Stimulated activated CD8-positive, alpha-beta memory T cell treated with anti-CD3 and anti-CD28 coated beads, Interleukin-15, amount 100 ng/mL, for 48 hours (primary cell): ENCODE data around the gene CXCL17.

ENCODE experiments used
- DNase-seq, 2 donors: peaks; one replicate each; pipeline ENCODE4 v3.0.0-alpha.2; 2020; ENCODE audit warnings: low read depth in 2 of 2

The CXCL17 gene

GRCh38 chr19:42424712-42425131 lies 18.0 kb downstream of the CXCL17 start:
- DNase-seq = no peak

- DNase-seq = no peak
Observed at GRCh38 chr19:42424345-42424707, 18.4 kb downstream of the CXCL17 start.

DNA sequence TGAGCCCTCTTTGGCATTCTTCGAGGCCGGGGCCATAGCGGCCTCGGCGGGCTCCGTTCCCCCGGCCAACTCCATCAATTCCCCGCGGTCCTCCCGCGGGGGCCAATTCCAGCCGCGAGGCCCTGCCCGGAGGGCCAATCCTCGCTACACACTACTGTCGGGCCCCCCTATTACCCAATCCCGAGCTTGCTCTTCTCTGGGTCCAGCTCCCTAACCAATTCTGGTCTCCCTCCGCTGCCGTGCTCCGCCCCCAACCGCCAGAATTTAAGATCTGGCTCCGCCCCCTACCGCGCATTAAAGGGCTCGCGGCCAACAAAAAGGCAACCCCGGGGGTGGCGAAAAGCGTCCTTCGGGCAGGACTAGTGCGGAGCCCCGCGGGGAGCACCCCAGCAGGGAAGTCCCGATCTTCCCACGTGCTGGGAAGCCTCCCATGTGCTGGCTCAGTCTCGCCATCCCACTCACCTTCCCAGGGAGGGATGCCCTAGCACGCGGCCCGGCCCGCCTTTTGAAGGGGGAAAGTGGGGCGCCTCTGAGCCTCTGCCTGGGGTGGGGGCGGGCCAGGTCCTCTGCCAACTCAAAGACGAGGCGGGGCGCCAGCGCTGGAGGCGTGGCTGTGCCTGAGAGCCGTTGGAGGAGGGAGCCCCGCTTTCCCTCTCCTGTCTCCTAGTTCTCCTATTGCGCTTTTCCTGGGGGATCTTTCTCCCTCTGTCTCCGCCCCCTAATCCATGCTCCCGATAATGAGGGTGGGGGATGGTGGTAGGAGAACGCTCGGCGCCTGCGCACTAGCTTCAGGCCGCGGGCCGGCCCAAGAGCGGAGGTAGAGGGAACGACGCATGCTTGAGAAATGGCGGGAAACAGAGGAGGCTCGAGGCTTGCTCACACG lies 19.0 kb downstream of the CXCL17 start:
- peak; percentile 81 to 89 for DNase-seq

GRCh38 chr19:42422901-42423461 lies 19.8 kb downstream of the CXCL17 start:
- DNase-seq = peak; percentile 23 to 28

DNA sequence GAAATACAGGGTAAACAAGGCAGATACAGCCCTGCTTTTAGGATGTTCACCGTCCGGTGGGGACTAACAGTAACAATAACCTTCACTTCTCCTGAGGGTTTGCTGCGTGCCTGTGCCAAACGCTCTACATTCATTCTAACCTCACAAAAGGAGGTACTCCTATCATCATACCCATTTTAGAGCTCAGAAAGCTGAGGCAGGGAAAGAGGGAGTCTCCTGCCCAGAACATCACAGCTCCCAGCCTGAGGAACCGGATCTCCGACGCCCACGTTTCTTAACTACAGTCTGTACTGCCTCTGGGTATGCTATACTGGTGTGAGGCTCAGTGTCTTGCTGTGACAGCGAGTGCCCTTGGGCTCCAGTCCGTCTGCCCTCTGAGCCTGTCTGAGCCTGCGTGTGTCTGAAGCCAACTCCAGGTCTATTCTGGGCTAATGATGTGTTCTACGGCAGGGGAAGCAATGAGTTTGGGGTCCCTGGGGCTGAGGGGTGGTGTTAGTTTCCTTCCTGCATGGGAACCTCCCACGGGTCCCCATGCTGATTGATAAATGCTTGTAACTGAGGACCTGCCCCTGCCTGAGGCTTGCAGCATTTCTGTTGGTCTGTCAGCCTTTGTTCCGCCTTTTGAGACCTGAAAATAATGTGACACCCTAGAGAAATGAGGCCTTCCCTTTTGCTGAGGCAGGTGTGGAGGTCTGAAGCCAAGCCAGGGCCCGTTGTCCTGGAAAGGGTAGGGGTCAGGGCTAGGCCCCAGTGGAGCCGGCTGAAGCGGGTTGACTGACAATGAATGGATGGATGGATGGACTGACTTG lies 20.4 kb downstream of the CXCL17 start:
- no peak for DNase-seq

GRCh38 chr19:42421591-42422031 lies 21.1 kb downstream of the CXCL17 start:
- DNase-seq = no peak

- no peak for DNase-seq
Observed at GRCh38 chr19:42421101-42421500, 21.6 kb downstream of the CXCL17 start.

DNA sequence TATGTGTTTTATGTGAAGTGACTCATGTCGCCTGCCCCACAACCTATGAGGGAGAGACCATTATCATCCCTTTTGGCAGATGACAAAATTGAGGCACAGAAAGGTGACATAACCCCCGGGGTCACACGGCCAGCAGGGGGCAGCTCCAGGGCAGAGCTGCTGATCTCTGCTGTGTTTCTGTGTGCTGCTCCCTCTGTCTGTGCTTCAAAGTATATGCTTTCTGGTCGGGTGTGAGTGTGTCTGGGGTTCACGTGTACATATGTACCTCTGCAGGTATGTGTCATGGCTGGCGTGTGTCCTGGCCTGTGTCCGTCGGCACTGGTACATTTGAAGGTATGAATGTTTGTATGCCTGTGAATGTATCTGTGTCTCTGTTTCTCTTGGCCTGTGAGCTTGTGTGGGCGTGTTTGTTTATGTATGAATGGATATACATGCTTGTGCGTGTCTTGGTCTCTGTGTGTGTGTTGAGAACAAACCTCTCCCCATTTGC lies 22.6 kb downstream of the CXCL17 start:
- peak; percentile 70 to 72 for DNase-seq

GRCh38 chr19:42419309-42419708 lies 23.4 kb downstream of the CXCL17 start:
- no peak for DNase-seq

- no peak for DNase-seq
Observed at GRCh38 chr19:42412661-42413076, 30.1 kb downstream of the CXCL17 start.

- no peak for DNase-seq
Observed at GRCh38 chr19:42412227-42412626, 30.5 kb downstream of the CXCL17 start.

DNA sequence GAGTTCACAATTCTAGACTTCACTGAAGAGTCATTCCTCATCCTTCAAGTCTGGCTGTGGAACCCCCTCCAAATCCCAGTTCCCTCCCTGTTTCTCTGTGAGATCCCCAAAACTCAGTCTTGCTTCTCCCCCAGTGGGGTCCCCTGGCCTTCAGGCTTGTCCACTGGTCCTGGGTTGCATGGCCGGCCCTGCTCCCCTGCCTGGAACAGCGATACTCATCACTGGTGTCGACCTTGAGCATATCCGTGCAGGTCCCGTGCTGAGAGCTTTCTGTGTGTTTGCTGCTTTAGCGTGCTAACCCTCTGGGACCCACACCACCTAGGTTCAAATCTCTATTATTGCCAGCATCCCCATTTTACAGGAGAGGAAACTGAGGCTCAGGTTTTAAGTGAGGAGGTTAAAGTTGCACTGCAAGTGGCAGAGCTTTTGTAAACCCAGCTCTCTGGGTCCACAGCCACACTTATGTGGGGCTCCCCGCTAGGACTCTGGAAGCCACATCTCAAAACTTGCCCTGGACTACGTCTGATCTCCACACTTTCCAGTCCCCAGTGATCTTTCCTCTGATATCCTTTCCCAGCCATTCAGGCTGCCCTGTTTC lies 31.1 kb downstream of the CXCL17 start:
- no peak for DNase-seq

- no peak for DNase-seq
Observed at GRCh38 chr19:42410371-42410770, 32.4 kb downstream of the CXCL17 start.

- no peak for DNase-seq
Observed at GRCh38 chr19:42409477-42409876, 33.3 kb downstream of the CXCL17 start.

DNA sequence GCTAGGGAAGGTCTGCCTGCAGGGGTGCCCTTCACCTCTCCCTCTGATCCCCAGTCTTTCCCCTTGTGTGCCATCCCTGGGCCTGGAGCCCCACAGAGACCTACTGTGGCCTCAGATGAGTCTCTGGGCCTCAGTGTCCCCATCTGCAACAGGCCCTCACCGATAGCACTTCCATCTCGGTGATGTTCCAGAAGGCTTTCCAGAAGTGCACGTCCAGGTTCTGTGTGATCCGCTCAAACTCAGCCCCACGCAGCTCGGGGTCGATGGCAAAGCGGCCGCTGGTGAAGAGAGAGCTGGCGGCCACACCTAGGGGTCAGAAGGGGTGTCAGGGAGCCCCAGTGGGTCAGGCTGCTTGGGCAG lies 35.0 kb downstream of the CXCL17 start:
- DNase-seq = no peak

DNA sequence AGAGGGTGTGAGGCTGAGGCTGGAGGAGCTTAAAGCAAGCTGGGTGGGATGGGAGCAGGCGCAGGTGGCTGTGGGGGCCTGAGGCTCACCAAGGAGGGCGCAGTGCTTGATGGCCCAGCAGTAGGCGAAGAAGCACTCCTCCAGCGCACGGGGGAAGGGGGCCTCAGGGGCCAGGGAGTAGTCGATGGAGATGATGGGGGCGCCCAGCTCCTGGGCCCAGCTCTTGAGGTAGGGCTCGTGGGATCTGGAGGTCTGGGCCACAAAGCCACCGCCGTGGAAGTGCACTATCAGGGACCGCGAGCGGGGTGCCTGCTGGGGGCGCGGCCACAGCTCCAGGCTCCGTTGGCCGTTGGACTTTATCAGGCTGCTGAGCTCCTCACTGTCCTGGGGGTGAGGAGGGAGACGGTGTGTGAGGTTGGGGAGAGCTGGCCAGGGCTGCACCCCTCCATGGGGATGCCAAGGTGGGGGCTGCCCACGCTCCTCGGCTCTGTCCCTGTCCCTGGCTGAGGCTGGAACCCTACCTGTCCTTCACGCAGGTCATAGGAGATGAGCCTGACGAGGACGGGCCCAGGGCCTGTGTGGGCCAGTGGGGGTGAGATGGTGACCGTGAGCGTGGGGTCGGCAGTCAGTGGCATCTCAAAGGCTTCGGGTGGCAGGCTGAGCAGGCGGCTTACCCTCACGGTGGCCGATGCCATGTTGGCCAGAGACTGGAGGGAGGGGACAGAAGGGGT lies 35.5 kb downstream of the CXCL17 start:
- DNase-seq = no peak

- DNase-seq = no peak
Observed at GRCh38 chr19:42406111-42406510, 36.6 kb downstream of the CXCL17 start.

GRCh38 chr19:42403586-42403985 lies 39.2 kb downstream of the CXCL17 start:
- no peak for DNase-seq

- DNase-seq = no peak
Observed at GRCh38 chr19:42402376-42403116, 40.2 kb downstream of the CXCL17 start.
